Measurements from ENCODE around the gene FANCL.
"Not testable (repeated sequence)": the region's sequence is repeated elsewhere in the genome, so short reads cannot be mapped to it uniquely, and the experiment has no call there.

GRCh38 chr2:58210951-58211568 is 30.1 kb downstream of the FANCL start:
- TF ChIP-seq CTCF (IDR thresholded peaks at IDR 0.05; ENCODE audit: low read length); EZH2 (IDR thresholded peaks at IDR 0.05; ENCODE audit: borderline replicate concordance, low read length): not testable (repeated sequence)
